HepG2 (cell line): ENCODE results near the gene ELAPOR1. TPM values are rescaled to one million over a fixed set of nuclear protein-coding genes. Genes with fewer than 3 reads are reported as not detected.
A peak's percentile ranks its signal among the peaks of the same experiment; 100 is the strongest.

Source experiments
- AHR ChIP-seq: IDR thresholded peaks from 2 replicates; pipeline ENCODE4 v1.6.1; 2018; ENCODE audit warnings: missing genetic modification reagents, missing compliant biosample characterization
- DPF2 ChIP-seq: sonication (generic); formaldehyde crosslinking; IDR thresholded peaks from 2 replicates; pipeline ENCODE4 v1.4.0; 2020; ENCODE audit warnings: mild to moderate bottlenecking, low read depth, missing genetic modification reagents, borderline replicate concordance
- EEA1 ChIP-seq: sonication (generic); formaldehyde crosslinking; IDR thresholded peaks from 2 replicates; pipeline ENCODE4 v1.5.1; 2020; ENCODE audit warnings: mild to moderate bottlenecking, missing genetic modification reagents, borderline replicate concordance
- GATAD2A ChIP-seq: IDR thresholded peaks from 2 replicates; pipeline ENCODE4 v1.6.1; 2016
- HMG20B ChIP-seq: conservative IDR thresholded peaks from 2 replicates; pipeline ENCODE4 v1.6.1; 2016; ENCODE audit warnings: missing genetic modification reagents, missing compliant biosample characterization
- IRX3 ChIP-seq: sonication (generic); formaldehyde crosslinking; IDR thresholded peaks from 2 replicates; pipeline ENCODE4 v1.8.1; 2023; ENCODE audit warnings: mild to moderate bottlenecking, low read depth, missing genetic modification reagents, borderline replicate concordance
- KDM6A ChIP-seq: IDR thresholded peaks from 2 replicates; pipeline ENCODE4 v1.6.1; 2016; ENCODE audit warnings: low read depth
- PRMT3 ChIP-seq: sonication (generic); formaldehyde crosslinking; IDR thresholded peaks from 2 replicates; pipeline ENCODE4 v1.8.1; 2022; ENCODE audit warnings: low read depth, mild to moderate bottlenecking, moderate library complexity, missing genetic modification reagents, borderline replicate concordance
- RARA ChIP-seq: IDR thresholded peaks from 2 replicates; pipeline ENCODE4 v1.6.1; 2016; ENCODE audit warnings: missing genetic modification reagents, missing compliant biosample characterization
- RORA ChIP-seq: sonication (generic); formaldehyde crosslinking; IDR thresholded peaks from 2 replicates; pipeline ENCODE4 v1.5.0; 2020; ENCODE audit warnings: mild to moderate bottlenecking, missing genetic modification reagents, moderate library complexity
- SMC3 ChIP-seq: IDR thresholded peaks from 2 replicates; pipeline ENCODE4 v1.6.1; 2011; ENCODE audit warnings: low read length, improper control_type of control experiment
- STAG1 ChIP-seq: sonication (generic); formaldehyde crosslinking; IDR thresholded peaks from 2 replicates; pipeline ENCODE4 v1.4.0; 2020; ENCODE audit warnings: missing genetic modification reagents
- TBP ChIP-seq: sonication (generic); formaldehyde crosslinking; IDR thresholded peaks from 2 replicates; pipeline ENCODE4 v1.5.0; 2020; ENCODE audit warnings: missing genetic modification reagents
- ZBTB3 ChIP-seq: sonication (generic); formaldehyde crosslinking; IDR thresholded peaks from 2 replicates; pipeline ENCODE4 v1.4.0; 2020; ENCODE audit warnings: low read depth, mild to moderate bottlenecking, moderate library complexity, missing genetic modification reagents, borderline replicate concordance
- ZNF160 ChIP-seq: sonication (generic); formaldehyde crosslinking; IDR thresholded peaks from 2 replicates; pipeline ENCODE4 v1.8.0; 2022; ENCODE audit warnings: mild to moderate bottlenecking, inconsistent platforms, missing genetic modification reagents
- ZNF879 ChIP-seq: sonication (generic); formaldehyde crosslinking; IDR thresholded peaks from 2 replicates; pipeline ENCODE4 v1.8.1; 2023; ENCODE audit warnings: missing genetic modification reagents
- polyA plus RNA-seq, 8 experiments: library from polyadenylated mRNA; depleted of rRNA in 3 of 8; stranded (reverse) in 7 of 8; unstranded in 1 of 8; fragments of >200 nt; fragmentation: Illumina TruSeq in 4 of 8; extraction: Trizol in 4 of 8; gene quantifications; 2 replicates each; pipeline versions ENCODE4 v1.2.1 to v1.2.3, GENCODE V29; 2011 to 2016; ENCODE audit warnings: low read depth in 4 of 8, missing spikeins in 1 of 8, mixed read lengths in 1 of 8; ENCODE audit not compliant: insufficient read depth in 1 of 8
- total RNA-seq, 5 experiments: library from RNA; depleted of rRNA; stranded (reverse); fragments of >200 nt; fragmentation: Illumina TruSeq; extraction: Trizol; gene quantifications; 2 replicates each; pipeline ENCODE4 v1.2.3, GENCODE V29; 2016; ENCODE audit warnings: low read depth in 1 of 5
- TF ChIP-seq, protein P1 (sequence below): sonication (generic); formaldehyde crosslinking; IDR thresholded peaks from 2 replicates; pipeline ENCODE4 v1.8.1; 2022; ENCODE audit warnings: low read depth, mild to moderate bottlenecking, missing genetic modification reagents
- TF ChIP-seq, protein P2 (sequence below): sonication (generic); formaldehyde crosslinking; IDR thresholded peaks from 2 replicates; pipeline ENCODE4 v1.4.0; 2020; ENCODE audit warnings: missing genetic modification reagents
- TF ChIP-seq, protein P3 (sequence below): sonication (generic); IDR thresholded peaks from 2 replicates; pipeline ENCODE4 v1.6.1; 2016; ENCODE audit warnings: low read depth, borderline replicate concordance

The ELAPOR1 gene
- total and polyA plus RNA-seq, 2 of the 13 experiments (the other 11 are each of a cell fraction or from before 2014, with no cell fraction given): 0.13 to 0.20 TPM

DNA sequence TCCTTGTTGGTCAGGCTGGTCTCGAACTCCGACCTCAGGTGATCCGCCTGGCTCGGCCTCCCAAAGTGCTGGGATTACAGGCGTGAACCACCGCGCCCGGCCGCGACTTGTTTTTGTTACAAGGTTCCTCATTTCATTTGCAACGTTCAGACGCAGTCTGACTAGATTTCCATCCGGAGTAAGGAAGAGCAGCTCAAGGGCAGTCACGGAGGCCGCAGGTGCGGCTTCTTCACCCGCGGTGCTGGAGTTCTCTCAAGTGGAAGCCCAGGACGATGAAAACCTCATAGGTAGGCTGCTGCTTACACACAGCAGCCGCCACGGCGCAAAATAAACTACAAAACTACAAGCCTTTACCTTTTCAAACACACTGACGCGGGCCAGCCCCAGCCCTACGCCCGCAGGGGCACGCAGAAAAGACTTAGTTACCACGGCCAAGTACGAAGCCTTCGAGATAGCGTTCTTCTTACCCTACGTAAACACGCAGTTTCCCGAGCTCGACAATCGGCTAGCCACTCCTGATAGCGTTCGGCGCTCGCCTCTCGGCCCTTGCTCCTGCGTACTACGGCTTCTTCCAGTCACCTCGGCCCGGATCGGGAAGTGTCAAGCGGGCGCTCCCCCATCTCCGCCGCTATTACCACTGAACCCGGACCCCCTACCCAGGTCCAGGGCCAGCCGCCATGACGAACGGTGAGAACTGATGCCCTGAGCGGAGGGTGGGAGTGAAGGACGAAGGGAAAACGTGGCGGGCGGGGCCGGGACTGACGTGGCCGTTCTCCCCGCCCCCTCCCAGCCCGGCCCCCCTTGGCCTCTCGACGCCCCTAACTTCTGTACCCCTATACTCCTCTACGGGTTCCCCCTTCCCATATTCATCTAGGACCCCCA is 23.5 kb upstream of the ELAPOR1 start, which contains the start of gene TMEM167B (continued):
- TF ChIP-seq, protein P1, sequence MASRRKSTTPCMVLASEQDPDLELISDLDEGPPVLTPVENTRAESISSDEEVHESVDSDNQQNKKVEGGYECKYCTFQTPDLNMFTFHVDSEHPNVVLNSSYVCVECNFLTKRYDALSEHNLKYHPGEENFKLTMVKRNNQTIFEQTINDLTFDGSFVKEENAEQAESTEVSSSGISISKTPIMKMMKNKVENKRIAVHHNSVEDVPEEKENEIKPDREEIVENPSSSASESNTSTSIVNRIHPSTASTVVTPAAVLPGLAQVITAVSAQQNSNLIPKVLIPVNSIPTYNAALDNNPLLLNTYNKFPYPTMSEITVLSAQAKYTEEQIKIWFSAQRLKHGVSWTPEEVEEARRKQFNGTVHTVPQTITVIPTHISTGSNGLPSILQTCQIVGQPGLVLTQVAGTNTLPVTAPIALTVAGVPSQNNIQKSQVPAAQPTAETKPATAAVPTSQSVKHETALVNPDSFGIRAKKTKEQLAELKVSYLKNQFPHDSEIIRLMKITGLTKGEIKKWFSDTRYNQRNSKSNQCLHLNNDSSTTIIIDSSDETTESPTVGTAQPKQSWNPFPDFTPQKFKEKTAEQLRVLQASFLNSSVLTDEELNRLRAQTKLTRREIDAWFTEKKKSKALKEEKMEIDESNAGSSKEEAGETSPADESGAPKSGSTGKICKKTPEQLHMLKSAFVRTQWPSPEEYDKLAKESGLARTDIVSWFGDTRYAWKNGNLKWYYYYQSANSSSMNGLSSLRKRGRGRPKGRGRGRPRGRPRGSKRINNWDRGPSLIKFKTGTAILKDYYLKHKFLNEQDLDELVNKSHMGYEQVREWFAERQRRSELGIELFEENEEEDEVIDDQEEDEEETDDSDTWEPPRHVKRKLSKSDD (CRISPR knock-in tag): peak; percentile 21; the same call in 1 of the 2 replicates
- TF ChIP-seq EEA1 (CRISPR knock-in tag): peak; percentile 86; the same call in 1 of the 2 replicates
- 0 out of 2 replicates have a peak, but pooled peaks have one; percentile 27 for TF ChIP-seq ZNF160 (CRISPR knock-in tag)
- 0 out of 2 replicates have a peak, but pooled peaks have one; percentile 68 for TF ChIP-seq IRX3 (CRISPR knock-in tag)
- no peak for TF ChIP-seq ZNF879 (CRISPR knock-in tag)
- peak; percentile 32; the same call in 1 of the 2 replicates for TF ChIP-seq PRMT3
- no peak for TF ChIP-seq SMC3
- no peak; the same call in 1 of the 2 replicates for TF ChIP-seq HMG20B (CRISPR knock-in tag)
- TF ChIP-seq, protein P2, sequence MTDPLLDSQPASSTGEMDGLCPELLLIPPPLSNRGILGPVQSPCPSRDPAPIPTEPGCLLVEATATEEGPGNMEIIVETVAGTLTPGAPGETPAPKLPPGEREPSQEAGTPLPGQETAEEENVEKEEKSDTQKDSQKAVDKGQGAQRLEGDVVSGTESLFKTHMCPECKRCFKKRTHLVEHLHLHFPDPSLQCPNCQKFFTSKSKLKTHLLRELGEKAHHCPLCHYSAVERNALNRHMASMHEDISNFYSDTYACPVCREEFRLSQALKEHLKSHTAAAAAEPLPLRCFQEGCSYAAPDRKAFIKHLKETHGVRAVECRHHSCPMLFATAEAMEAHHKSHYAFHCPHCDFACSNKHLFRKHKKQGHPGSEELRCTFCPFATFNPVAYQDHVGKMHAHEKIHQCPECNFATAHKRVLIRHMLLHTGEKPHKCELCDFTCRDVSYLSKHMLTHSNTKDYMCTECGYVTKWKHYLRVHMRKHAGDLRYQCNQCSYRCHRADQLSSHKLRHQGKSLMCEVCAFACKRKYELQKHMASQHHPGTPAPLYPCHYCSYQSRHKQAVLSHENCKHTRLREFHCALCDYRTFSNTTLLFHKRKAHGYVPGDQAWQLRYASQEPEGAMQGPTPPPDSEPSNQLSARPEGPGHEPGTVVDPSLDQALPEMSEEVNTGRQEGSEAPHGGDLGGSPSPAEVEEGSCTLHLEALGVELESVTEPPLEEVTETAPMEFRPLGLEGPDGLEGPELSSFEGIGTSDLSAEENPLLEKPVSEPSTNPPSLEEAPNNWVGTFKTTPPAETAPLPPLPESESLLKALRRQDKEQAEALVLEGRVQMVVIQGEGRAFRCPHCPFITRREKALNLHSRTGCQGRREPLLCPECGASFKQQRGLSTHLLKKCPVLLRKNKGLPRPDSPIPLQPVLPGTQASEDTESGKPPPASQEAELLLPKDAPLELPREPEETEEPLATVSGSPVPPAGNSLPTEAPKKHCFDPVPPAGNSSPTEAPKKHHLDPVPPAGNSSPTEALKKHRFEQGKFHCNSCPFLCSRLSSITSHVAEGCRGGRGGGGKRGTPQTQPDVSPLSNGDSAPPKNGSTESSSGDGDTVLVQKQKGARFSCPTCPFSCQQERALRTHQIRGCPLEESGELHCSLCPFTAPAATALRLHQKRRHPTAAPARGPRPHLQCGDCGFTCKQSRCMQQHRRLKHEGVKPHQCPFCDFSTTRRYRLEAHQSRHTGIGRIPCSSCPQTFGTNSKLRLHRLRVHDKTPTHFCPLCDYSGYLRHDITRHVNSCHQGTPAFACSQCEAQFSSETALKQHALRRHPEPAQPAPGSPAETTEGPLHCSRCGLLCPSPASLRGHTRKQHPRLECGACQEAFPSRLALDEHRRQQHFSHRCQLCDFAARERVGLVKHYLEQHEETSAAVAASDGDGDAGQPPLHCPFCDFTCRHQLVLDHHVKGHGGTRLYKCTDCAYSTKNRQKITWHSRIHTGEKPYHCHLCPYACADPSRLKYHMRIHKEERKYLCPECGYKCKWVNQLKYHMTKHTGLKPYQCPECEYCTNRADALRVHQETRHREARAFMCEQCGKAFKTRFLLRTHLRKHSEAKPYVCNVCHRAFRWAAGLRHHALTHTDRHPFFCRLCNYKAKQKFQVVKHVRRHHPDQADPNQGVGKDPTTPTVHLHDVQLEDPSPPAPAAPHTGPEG: peak; percentile 48
- TF ChIP-seq STAG1 (CRISPR knock-in tag): no peak
- TF ChIP-seq KDM6A (CRISPR knock-in tag): no peak
- TF ChIP-seq ZBTB3: 0 out of 2 replicates have a peak, but pooled peaks have one; percentile 41
- TF ChIP-seq DPF2: no peak
- TF ChIP-seq TBP (CRISPR knock-in tag): no peak
- no peak for TF ChIP-seq RORA (CRISPR knock-in tag)
- TF ChIP-seq, protein P3, sequence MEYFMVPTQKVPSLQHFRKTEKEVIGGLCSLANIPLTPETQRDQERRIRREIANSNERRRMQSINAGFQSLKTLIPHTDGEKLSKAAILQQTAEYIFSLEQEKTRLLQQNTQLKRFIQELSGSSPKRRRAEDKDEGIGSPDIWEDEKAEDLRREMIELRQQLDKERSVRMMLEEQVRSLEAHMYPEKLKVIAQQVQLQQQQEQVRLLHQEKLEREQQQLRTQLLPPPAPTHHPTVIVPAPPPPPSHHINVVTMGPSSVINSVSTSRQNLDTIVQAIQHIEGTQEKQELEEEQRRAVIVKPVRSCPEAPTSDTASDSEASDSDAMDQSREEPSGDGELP: no peak; the same call in 1 of the 2 replicates
- TF ChIP-seq AHR (CRISPR knock-in tag): 0 out of 2 replicates have a peak, but pooled peaks have one; percentile 67
- TF ChIP-seq GATAD2A: peak; percentile 85
- TF ChIP-seq RARA: peak; percentile 47
